ENCODE data around the gene NDUFA11.

The NDUFA11 gene

GRCh38 chr19:5923356-5923755 is 19.8 kb upstream of the NDUFA11 start:
- TF ChIP-seq ZNF175 (tag by site-specific recombination; IDR thresholded peaks at IDR 0.05), result no peak
- no peak for TF ChIP-seq GLIS2 (tag by site-specific recombination; IDR thresholded peaks at IDR 0.05)
- TF ChIP-seq ZNF792 (tag by site-specific recombination; IDR thresholded peaks at IDR 0.05), result no peak
- TF ChIP-seq ZNF677 (tag by site-specific recombination; IDR thresholded peaks at IDR 0.05), result no peak
- no peak for TF ChIP-seq ZNF132 (tag by site-specific recombination; IDR thresholded peaks at IDR 0.05; ENCODE audit: borderline replicate concordance)
- TF ChIP-seq GFI1B (tag by site-specific recombination; IDR thresholded peaks at IDR 0.05), result no peak
- no peak for TF ChIP-seq ZNF280D (tag by site-specific recombination; IDR thresholded peaks at IDR 0.05)
- no peak for TF ChIP-seq ZNF777 (tag by site-specific recombination; IDR thresholded peaks at IDR 0.05; ENCODE audit: borderline replicate concordance)
- TF ChIP-seq ZNF768 (tag by site-specific recombination; IDR thresholded peaks at IDR 0.05), result no peak
- TF ChIP-seq GLIS1 (tag by site-specific recombination; IDR thresholded peaks at IDR 0.05), result no peak
- no peak for TF ChIP-seq TCF7L2 (IDR thresholded peaks at IDR 0.05; ENCODE audit: borderline replicate concordance, low read depth, low read length)
- no peak for TF ChIP-seq HOXC10 (CRISPR knock-in tag; IDR thresholded peaks at IDR 0.05)
- ChIA-PET CTCF (no interaction called here), POLR2A (no interaction called here)
- no peaks in the 10 kb centered on the region for H3K9me3 ChIP-seq (ENCODE audit: control insufficient read depth, insufficient read depth, low read depth, low read length)
- no peak overlapping the region for H3K27ac ChIP-seq (ENCODE audit: extremely low read depth, low read depth, low read length)
- H3K4me3 ChIP-seq (ENCODE audit: low read depth, low read length), result no peak overlapping the region
- peaks cover 29 to 94% of the 10 kb centered on the region in 2 experiments for H3K36me3 ChIP-seq (ENCODE audit: control insufficient read depth in 2 of 2, insufficient read depth in 1 of 2, low read length in 2 of 2)
- H3K4me1 ChIP-seq (ENCODE audit: control insufficient read depth, insufficient read depth, low read length), result no peaks in the 10 kb centered on the region

- Histone ChIP-seq H3K4me3 (ENCODE audit: low read depth, low read length) (no peak overlapping the region), H3K36me3 (ENCODE audit: control insufficient read depth in 2 of 2, insufficient read depth in 1 of 2, low read length in 2 of 2) (peaks cover 26 to 92% of the 10 kb centered on the region in 2 experiments; a peak in 2 of 3 replicates), H3K27ac (ENCODE audit: extremely low read depth, low read depth, low read length) (no peak overlapping the region), H3K9me3 (ENCODE audit: control insufficient read depth, insufficient read depth, low read depth, low read length) (no peaks in the 10 kb centered on the region), H3K4me1 (ENCODE audit: control insufficient read depth, insufficient read depth, low read length) (no peaks in the 10 kb centered on the region)
- ChIA-PET POLR2A (no interaction called here), CTCF (no interaction called here)
- TF ChIP-seq EGR2 (tag by site-specific recombination; IDR thresholded peaks at IDR 0.05; ENCODE audit: low read depth) (no peak), ZNF600 (tag by site-specific recombination; IDR thresholded peaks at IDR 0.05) (no peak), ZFP37 (tag by site-specific recombination; IDR thresholded peaks at IDR 0.05) (no peak), ZNF514 (tag by site-specific recombination; IDR thresholded peaks at IDR 0.05) (no peak), PBX3 (CRISPR knock-in tag; IDR thresholded peaks at IDR 0.05) (no peak), ZNF157 (tag by site-specific recombination; IDR thresholded peaks at IDR 0.05) (no peak), ZNF571 (tag by site-specific recombination; IDR thresholded peaks at IDR 0.05) (no peak), HOXC10 (CRISPR knock-in tag; IDR thresholded peaks at IDR 0.05) (no peak), KLF1 (tag by site-specific recombination; IDR thresholded peaks at IDR 0.05) (no peak), ZSCAN5A (tag by site-specific recombination; IDR thresholded peaks at IDR 0.05) (no peak), HIC1 (tag by site-specific recombination; IDR thresholded peaks at IDR 0.05) (no peak)
These were observed 18.6 kb upstream of the NDUFA11 start for GRCh38 chr19:5922161-5922545.
